HepG2 (cell line): ENCODE measurements around the gene NOL4L. TPM values are rescaled to one million over a fixed set of nuclear protein-coding genes. Genes with fewer than 3 reads are reported as not detected.
A peak's percentile ranks its signal among the peaks of the same experiment; 100 is the strongest.

Experiments
- ATAC-seq: fragments of 200-7000 bp; cut with Tn5 transposase; 3 replicates; pipeline ENCODE4 v1.9.1; 2020; ENCODE audit warnings: mild to moderate bottlenecking, moderate library complexity
- BruUV-seq: library from RNA; stranded (reverse); fragments of 400-500 nt; replicated peaks from 2 replicates; lab custom pipeline; 2021; lab: Mats Ljungman, UMichigan
- CTCF ChIA-PET: fragments of 300-600 bp; formaldehyde crosslinking; extraction: SDS; loops from one replicate; lab custom pipeline; 2021; ENCODE audit warnings: low total read pairs, inconsistent platforms, low intra/inter-chr PET ratio; lab: Yijun Ruan, JAX
- POLR2A ChIA-PET: fragments of 350-600 bp; sonication (Branson Sonifier 250); formaldehyde crosslinking; loops from one replicate; lab custom pipeline; 2020; ENCODE audit warnings: antibody characterized with exemption, inconsistent platforms; lab: Yijun Ruan, JAX
- DNase-seq: peaks from one replicate; pipeline ENCODE4 v3.0.0-alpha.2; 2015; ENCODE audit warnings: low spot score
- FAIRE-seq: peaks from 3 replicates; lab custom pipeline; 2011; peaks lifted over from hg19 to GRCh38; lab: Jason Lieb, UNC
- H2AFZ ChIP-seq: one replicate; pipeline ENCODE4 v1.6.1; 2011; ENCODE audit warnings: low read length, inconsistent platforms
- H3K27ac ChIP-seq: fragments of 300-600 bp; 3 replicates; pipeline ENCODE4 v1.8.0; 2011; ENCODE audit warnings: mixed run types, mild to moderate bottlenecking, mixed read lengths, low read length, inconsistent platforms; ENCODE audit not compliant: insufficient read depth; ENCODE audit errors: extremely low read length
- H3K27me3 ChIP-seq, 2 experiments: fragments of 200-600 bp in 1 of 2; 2 replicates in 1 of 2; 3 replicates in 1 of 2; pipeline versions ENCODE4 v1.6.0 to v1.8.0; 2011; ENCODE audit warnings: low read length in 2 of 2, mild to moderate bottlenecking in 2 of 2, moderate library complexity in 2 of 2, inconsistent platforms in 1 of 2; ENCODE audit not compliant: insufficient read depth in 2 of 2, control insufficient read depth in 1 of 2
- H3K36me3 ChIP-seq, 2 experiments: fragments of 200-600 bp in 1 of 2; replicated peaks in 1 of 2; 2 replicates in 1 of 2; 3 replicates in 1 of 2; pipeline versions ENCODE4 v1.5.1 to v1.8.0; 2011; ENCODE audit warnings: low read length in 2 of 2, inconsistent platforms in 1 of 2; ENCODE audit not compliant: insufficient read depth in 2 of 2, control insufficient read depth in 1 of 2
- H3K4me1 ChIP-seq: 2 replicates; pipeline ENCODE4 v1.5.1; 2012; ENCODE audit warnings: low read length, inconsistent platforms; ENCODE audit not compliant: insufficient read depth
- H3K4me2 ChIP-seq: 2 replicates; pipeline ENCODE4 v1.6.0; 2011; ENCODE audit warnings: low read depth, low read length, inconsistent platforms
- H3K4me3 ChIP-seq, 3 experiments: fragments of 200-600 bp in 1 of 3; sonication (generic), shearing (Covaris generic) in 1 of 3; replicated peaks in 1 of 3; 2 replicates each; pipeline ENCODE4 v1.5.1; 2011 to 2016; ENCODE audit warnings: low read length in 3 of 3, inconsistent platforms in 2 of 3, low read depth in 2 of 3, mild to moderate bottlenecking in 2 of 3, control low read depth in 1 of 3, mixed read lengths in 1 of 3; ENCODE audit not compliant: insufficient read depth in 1 of 3
- H3K79me2 ChIP-seq: one replicate; pipeline ENCODE4 v1.6.1; 2011; ENCODE audit warnings: low read length, inconsistent platforms; ENCODE audit not compliant: insufficient read depth
- H3K9ac ChIP-seq: 2 replicates; pipeline ENCODE4 v1.6.0; 2011; ENCODE audit warnings: mild to moderate bottlenecking, low read depth, low read length, inconsistent platforms; ENCODE audit not compliant: insufficient read depth
- H3K9me3 ChIP-seq: 2 replicates; pipeline ENCODE4 v1.5.1; 2012; ENCODE audit warnings: mild to moderate bottlenecking, low read length
- H4K20me1 ChIP-seq: 2 replicates; pipeline ENCODE4 v1.6.0; 2011; ENCODE audit warnings: inconsistent platforms, mild to moderate bottlenecking, low read length, moderate library complexity; ENCODE audit not compliant: insufficient read depth
- BRD4 ChIP-seq: sonication (generic); formaldehyde crosslinking; IDR thresholded peaks from 2 replicates; pipeline ENCODE4 v1.4.0; 2020; ENCODE audit warnings: missing genetic modification reagents
- HHEX ChIP-seq: IDR thresholded peaks from 2 replicates; pipeline ENCODE4 v1.6.1; 2016; ENCODE audit warnings: control low read depth
- MNT ChIP-seq: fragments of 450-650 bp; IDR thresholded peaks from 2 replicates; pipeline ENCODE4 v1.6.1; 2016
- MYC ChIP-seq: sonication (generic); formaldehyde crosslinking; IDR thresholded peaks from 2 replicates; pipeline ENCODE4 v1.9.0; 2021; ENCODE audit warnings: missing genetic modification reagents, borderline replicate concordance
- NCOR1 ChIP-seq: fragments of 200-600 bp; sonication (generic); IDR thresholded peaks from 2 replicates; pipeline ENCODE4 v1.7.0; 2017; ENCODE audit warnings: antibody characterized with exemption, low read length, borderline replicate concordance
- NKX3-1 ChIP-seq: sonication (generic); formaldehyde crosslinking; IDR thresholded peaks from 2 replicates; pipeline ENCODE4 v1.5.0; 2020; ENCODE audit warnings: missing genetic modification reagents
- NR2C2 ChIP-seq: sonication (generic); formaldehyde crosslinking; IDR thresholded peaks from 2 replicates; pipeline ENCODE4 v1.4.0; 2020; ENCODE audit warnings: missing genetic modification reagents, mild to moderate bottlenecking, moderate library complexity, borderline replicate concordance
- NR3C1 ChIP-seq: sonication (generic); formaldehyde crosslinking; IDR thresholded peaks from 2 replicates; pipeline ENCODE4 v1.4.0; 2020; ENCODE audit warnings: missing genetic modification reagents
- RBM39 ChIP-seq: fragments of 200-400 bp; formaldehyde crosslinking; IDR thresholded peaks from one replicate; pipeline ENCODE4 v1.6.1; 2018; ENCODE audit warnings: antibody characterized with exemption, mild to moderate bottlenecking, low read depth, low read length; ENCODE audit not compliant: poor library complexity, severe bottlenecking
- TEAD2 ChIP-seq: sonication (generic); formaldehyde crosslinking; IDR thresholded peaks from 2 replicates; pipeline ENCODE4 v1.9.0; 2021; ENCODE audit warnings: missing genetic modification reagents
- THAP9 ChIP-seq: sonication (generic); formaldehyde crosslinking; IDR thresholded peaks from 2 replicates; pipeline ENCODE4; 2020; ENCODE audit warnings: missing genetic modification reagents, mild to moderate bottlenecking, borderline replicate concordance
- ZNF10 ChIP-seq: sonication (generic); formaldehyde crosslinking; IDR thresholded peaks from 2 replicates; pipeline ENCODE4 v1.4.0; 2020; ENCODE audit warnings: mild to moderate bottlenecking, low read depth, missing genetic modification reagents, borderline replicate concordance
- ZNF101 ChIP-seq: sonication (generic); formaldehyde crosslinking; IDR thresholded peaks from 2 replicates; pipeline ENCODE4 v1.4.0; 2020; ENCODE audit warnings: mild to moderate bottlenecking, low read depth, missing genetic modification reagents, borderline replicate concordance
- ZNF12 ChIP-seq: sonication (generic); formaldehyde crosslinking; IDR thresholded peaks from 2 replicates; pipeline ENCODE4 v1.5.0; 2020; ENCODE audit warnings: missing genetic modification reagents
- ZNF232 ChIP-seq: sonication (generic); formaldehyde crosslinking; IDR thresholded peaks from 2 replicates; pipeline ENCODE4 v1.4.0; 2020; ENCODE audit warnings: missing genetic modification reagents, borderline replicate concordance
- ZNF263 ChIP-seq: sonication (generic); formaldehyde crosslinking; IDR thresholded peaks from 2 replicates; pipeline ENCODE4 v1.4.0; 2020; ENCODE audit warnings: missing genetic modification reagents
- ZNF331 ChIP-seq: sonication (generic); formaldehyde crosslinking; IDR thresholded peaks from 2 replicates; pipeline ENCODE4 v1.4.0; 2020; ENCODE audit warnings: missing genetic modification reagents
- ZNF543 ChIP-seq: sonication (generic); formaldehyde crosslinking; IDR thresholded peaks from 2 replicates; pipeline ENCODE4 v1.4.0; 2020; ENCODE audit warnings: mild to moderate bottlenecking, missing genetic modification reagents
- ZNF550 ChIP-seq: sonication (generic); formaldehyde crosslinking; IDR thresholded peaks from 2 replicates; pipeline ENCODE4 v1.4.0; 2020; ENCODE audit warnings: mild to moderate bottlenecking, missing genetic modification reagents, borderline replicate concordance
- ZNF644 ChIP-seq: IDR thresholded peaks from 2 replicates; pipeline ENCODE4 v1.6.1; 2016; ENCODE audit warnings: low read depth
- ZNF879 ChIP-seq: sonication (generic); formaldehyde crosslinking; IDR thresholded peaks from 2 replicates; pipeline ENCODE4 v1.8.1; 2023; ENCODE audit warnings: missing genetic modification reagents
- WGBS: methylation state at CpG from one replicate; pipeline ENCODE4 v1.1.6; 2017; ENCODE audit warnings: low lambda C conversion rate; 5-methylcytosine and 5-hydroxymethylcytosine counted together
- in situ Hi-C: cut with HindIII; loops from 2 replicates; pipeline ENCODE4 v1.10.0; 2017; ENCODE audit warnings: low pct_unique_long_range_greater_than_20kb; ENCODE audit not compliant: extremely low pct_ligation_motif_present
- intact Hi-C: fragments of 100-400 bp; cut with micrococcal nuclease; formaldehyde crosslinking; loops from one replicate; pipeline ENCODE4 v1.10.0; 2022; ENCODE audit not compliant: unreplicated experiment
- polyA plus RNA-seq, 8 experiments: library from polyadenylated mRNA; depleted of rRNA in 3 of 8; stranded (reverse) in 7 of 8; unstranded in 1 of 8; fragments of >200 nt; fragmentation: Illumina TruSeq in 4 of 8; extraction: Trizol in 4 of 8; gene quantifications; 2 replicates each; pipeline versions ENCODE4 v1.2.1 to v1.2.3, GENCODE V29; 2011 to 2016; ENCODE audit warnings: low read depth in 4 of 8, missing spikeins in 1 of 8, mixed read lengths in 1 of 8; ENCODE audit not compliant: insufficient read depth in 1 of 8
- total RNA-seq, 5 experiments: library from RNA; depleted of rRNA; stranded (reverse); fragments of >200 nt; fragmentation: Illumina TruSeq; extraction: Trizol; gene quantifications; 2 replicates each; pipeline ENCODE4 v1.2.3, GENCODE V29; 2016; ENCODE audit warnings: low read depth in 1 of 5

NOL4L gene
- total and polyA plus RNA-seq, 2 of the 13 experiments (the other 11 are each of a cell fraction or from before 2014, with no cell fraction given), result 16.6 to 35.4 TPM

- H4K20me1 ChIP-seq, result peaks cover 57% of the 10 kb centered on the region
- no peaks in the 10 kb centered on the region for H3K27me3 ChIP-seq
- WGBS, result 90% methylated on average over 12 of the region's 12 CpGs
- H2AFZ ChIP-seq, result no peak overlapping the region
- DNase-seq, result no peak
- no peaks in the 10 kb centered on the region for H3K9me3 ChIP-seq
- no peak for ATAC-seq
- H3K4me1 ChIP-seq, result peaks cover 78% of the 10 kb centered on the region
- peak overlapping the region; percentile 35 for H3K27ac ChIP-seq
- no peak overlapping the region for H3K4me3 ChIP-seq
- BruUV-seq, result TSS peak; percentile 10
- POLR2A ChIA-PET, result interaction anchor here (1.2 to 1.6 kb wide), 2 partner anchors 9 to 14 kb away, joined by 5 to 6 read pairs; no protein-coding TSS in a partner anchor
- H3K79me2 ChIP-seq, result peaks cover 73% of the 10 kb centered on the region
- intact Hi-C loops, result loop anchor here (5.0 kb wide), 2 partner anchors 98 to 123 kb away; partner anchors contain the start of gene ASXL1
- no peak for FAIRE-seq
- H3K36me3 ChIP-seq, result peaks cover 0 to 9% of the 10 kb centered on the region in 2 experiments; a peak in 1 of 5 replicates
- no peak overlapping the region for H3K9ac ChIP-seq
- H3K4me2 ChIP-seq, result peak overlapping the region; percentile 56
- in situ Hi-C loops, result no loop called here
- CTCF ChIA-PET, result no interaction called here
- no peak for TF ChIP-seq NKX3-1 (CRISPR knock-in tag)
- TF ChIP-seq ZNF644 (CRISPR knock-in tag), result no peak
- 0 out of 2 replicates have a peak, but pooled peaks have one; percentile 28 for TF ChIP-seq BRD4 (CRISPR knock-in tag)
- TF ChIP-seq ZNF879 (CRISPR knock-in tag), result no peak
- no peak for TF ChIP-seq RBM39
- no peak for TF ChIP-seq NR3C1 (CRISPR knock-in tag)
- TF ChIP-seq ZNF101 (CRISPR knock-in tag), result no peak
- TF ChIP-seq MYC (CRISPR knock-in tag), result 0 out of 2 replicates have a peak, but pooled peaks have one; percentile 13
- TF ChIP-seq ZNF10 (CRISPR knock-in tag), result no peak
- peak; percentile 30; the same call in 1 of the 2 replicates for TF ChIP-seq THAP9 (CRISPR knock-in tag)
- TF ChIP-seq ZNF543 (CRISPR knock-in tag), result no peak
- TF ChIP-seq MNT, result no peak
- TF ChIP-seq NR2C2 (CRISPR knock-in tag), result no peak
- TF ChIP-seq ZNF232 (CRISPR knock-in tag), result peak; percentile 45; the same call in 1 of the 2 replicates
- TF ChIP-seq ZNF12 (CRISPR knock-in tag), result no peak
- no peak for TF ChIP-seq NCOR1
- TF ChIP-seq TEAD2 (CRISPR knock-in tag), result 0 out of 2 replicates have a peak, but pooled peaks have one; percentile 29
- TF ChIP-seq ZNF331 (CRISPR knock-in tag), result no peak
- 0 out of 2 replicates have a peak, but pooled peaks have one; percentile 20 for TF ChIP-seq ZNF263 (CRISPR knock-in tag)
- TF ChIP-seq ZNF550 (CRISPR knock-in tag), result no peak
- TF ChIP-seq HHEX (CRISPR knock-in tag), result 0 out of 2 replicates have a peak, but pooled peaks have one; percentile 21
Observed at GRCh38 chr20:32480371-32481241, 104.5 kb downstream of the NOL4L start.
